Fibroblast of lung (primary cell): ENCODE data around the gene PFDN1. TPM values are rescaled to one million over a fixed set of nuclear protein-coding genes. Genes with fewer than 3 reads are reported as not detected.

Experiments
- DNase-seq, 2 donors: peaks; one replicate each; pipeline versions ENCODE4 v3.0.0 to v3.0.0-alpha.2; 2010; ENCODE audit warnings: low read depth in 2 of 2
- H2AFZ ChIP-seq: 2 replicates; pipeline ENCODE4 v1.5.1; 2012; ENCODE audit warnings: low read length, control low read depth, inconsistent platforms
- H3K27ac ChIP-seq: 2 replicates; pipeline ENCODE4 v1.5.1; 2011; ENCODE audit warnings: low read length, control low read depth; ENCODE audit not compliant: insufficient read depth
- H3K27me3 ChIP-seq: 2 replicates; pipeline ENCODE4 v1.5.1; 2011; ENCODE audit warnings: mild to moderate bottlenecking, low read length; ENCODE audit not compliant: control insufficient read depth, insufficient read depth
- H3K36me3 ChIP-seq: 2 replicates; pipeline ENCODE4 v1.5.1; 2011; ENCODE audit warnings: low read length; ENCODE audit not compliant: control insufficient read depth, insufficient read depth
- H3K4me1 ChIP-seq: 2 replicates; pipeline ENCODE4 v1.5.1; 2011; ENCODE audit warnings: low read length; ENCODE audit not compliant: control insufficient read depth, insufficient read depth; ENCODE audit errors: extremely low read depth
- H3K4me2 ChIP-seq: 2 replicates; pipeline ENCODE4 v1.5.1; 2011; ENCODE audit warnings: low read length, control low read depth; ENCODE audit not compliant: insufficient read depth; ENCODE audit errors: extremely low read depth
- H3K4me3 ChIP-seq, 4 experiments: fragments of 200-600 bp in 1 of 4; sonication (generic) in 1 of 4; replicated peaks in 1 of 4; 2 replicates each; pipeline ENCODE4 v1.5.1; 2011 to 2016; ENCODE audit warnings: low read length in 4 of 4, low read depth in 3 of 4, mild to moderate bottlenecking in 3 of 4, control low read depth in 2 of 4, inconsistent platforms in 1 of 4, mixed read lengths in 1 of 4; ENCODE audit not compliant: insufficient read depth in 1 of 4; ENCODE audit errors: control extremely low read depth in 1 of 4
- H3K79me2 ChIP-seq: 2 replicates; pipeline ENCODE4 v1.5.1; 2012; ENCODE audit warnings: mild to moderate bottlenecking, low read length, inconsistent platforms; ENCODE audit not compliant: control insufficient read depth, insufficient read depth
- H3K9ac ChIP-seq: 2 replicates; pipeline ENCODE4 v1.5.1; 2011; ENCODE audit warnings: mild to moderate bottlenecking, low read length, control low read depth; ENCODE audit not compliant: insufficient read depth
- H3K9me3 ChIP-seq: 2 replicates; pipeline ENCODE4 v1.5.1; 2012; ENCODE audit warnings: low read depth, low read length; ENCODE audit not compliant: control insufficient read depth, insufficient read depth
- H4K20me1 ChIP-seq: 2 replicates; pipeline ENCODE4 v1.5.1; 2011; ENCODE audit warnings: low read length; ENCODE audit not compliant: control insufficient read depth, insufficient read depth; ENCODE audit errors: extremely low read depth
- CTCF ChIP-seq, 2 donors: IDR thresholded peaks in 1 of 2; conservative IDR thresholded peaks in 1 of 2; 1 replicate in 1 of 2; 2 replicates in 1 of 2; pipeline ENCODE4 v1.5.1; 2011 to 2012; ENCODE audit warnings: low read length in 2 of 2, control low read depth in 1 of 2, inconsistent platforms in 1 of 2, low read depth in 1 of 2, mild to moderate bottlenecking in 1 of 2
- EZH2 ChIP-seq: IDR thresholded peaks from 2 replicates; pipeline ENCODE4 v1.5.1; 2012; ENCODE audit warnings: low read length, control low read depth, mild to moderate bottlenecking; ENCODE audit errors: missing control alignments
- polyA plus RNA-seq, 2 donors: library from polyadenylated mRNA; depleted of rRNA in 1 of 2; stranded (reverse) in 1 of 2; unstranded in 1 of 2; fragments of >200 nt; gene quantifications; 2 replicates each; pipeline ENCODE4 v1.2.1, GENCODE V29; 2011 to 2012; ENCODE audit warnings: missing spikeins in 1 of 2
- total RNA-seq: library from RNA; depleted of rRNA; stranded (reverse); fragments of >200 nt; gene quantifications from 2 replicates; pipeline ENCODE4 v1.2.1, GENCODE V29; 2014

The PFDN1 gene
- total and polyA plus RNA-seq, 2 donors (not counting 1 experiment from before 2014, with no cell fraction given): 35.5 to 140 TPM

GRCh38 chr5:140236891-140237598, 65.9 kb downstream of the PFDN1 start:
- no peaks in the 10 kb centered on the region for H4K20me1 ChIP-seq
- H3K79me2 ChIP-seq: no peaks in the 10 kb centered on the region
- TF ChIP-seq EZH2 (no peak), CTCF (conservative IDR thresholded peaks at IDR 0.05 in 1 of 2, IDR thresholded peaks at IDR 0.05 in 1 of 2; ENCODE audit: low read depth in 1 of 2, low read length in 2 of 2) (no peak)
- no peak overlapping the region for H2AFZ ChIP-seq
- DNase-seq: no peak
- H3K9ac ChIP-seq: no peak overlapping the region
- H3K4me3 ChIP-seq: no peak overlapping the region
- H3K36me3 ChIP-seq: no peaks in the 10 kb centered on the region
- H3K4me1 ChIP-seq: peaks cover 14% of the 10 kb centered on the region
- H3K9me3 ChIP-seq: no peaks in the 10 kb centered on the region
- H3K27me3 ChIP-seq: no peaks in the 10 kb centered on the region
- no peak overlapping the region for H3K27ac ChIP-seq
- no peak overlapping the region for H3K4me2 ChIP-seq

- no peak for DNase-seq
- no peak overlapping the region for H2AFZ ChIP-seq
- H3K4me3 ChIP-seq: no peak overlapping the region
- H3K4me1 ChIP-seq: peaks cover 4% of the 10 kb centered on the region
- H3K79me2 ChIP-seq: no peaks in the 10 kb centered on the region
- no peak overlapping the region for H3K9ac ChIP-seq
- H3K4me2 ChIP-seq: no peak overlapping the region
- H3K27ac ChIP-seq: no peak overlapping the region
- H3K36me3 ChIP-seq: no peaks in the 10 kb centered on the region
- no peaks in the 10 kb centered on the region for H3K9me3 ChIP-seq
- H3K27me3 ChIP-seq: no peaks in the 10 kb centered on the region
- TF ChIP-seq CTCF (conservative IDR thresholded peaks at IDR 0.05 in 1 of 2, IDR thresholded peaks at IDR 0.05 in 1 of 2; ENCODE audit: low read depth in 1 of 2, low read length in 2 of 2) (no peak), EZH2 (no peak)
- no peaks in the 10 kb centered on the region for H4K20me1 ChIP-seq
Observed at GRCh38 chr5:140235791-140236551, 66.9 kb downstream of the PFDN1 start.

GRCh38 chr5:140234377-140234989, 68.4 kb downstream of the PFDN1 start:
- no peaks in the 10 kb centered on the region for H3K79me2 ChIP-seq
- H3K36me3 ChIP-seq: no peaks in the 10 kb centered on the region
- no peak overlapping the region for H3K27ac ChIP-seq
- no peak overlapping the region for H3K9ac ChIP-seq
- H3K4me3 ChIP-seq: no peak overlapping the region
- H4K20me1 ChIP-seq: no peaks in the 10 kb centered on the region
- TF ChIP-seq CTCF (conservative IDR thresholded peaks at IDR 0.05 in 1 of 2, IDR thresholded peaks at IDR 0.05 in 1 of 2; ENCODE audit: low read depth in 1 of 2, low read length in 2 of 2) (no peak), EZH2 (no peak)
- no peak overlapping the region for H2AFZ ChIP-seq
- no peaks in the 10 kb centered on the region for H3K27me3 ChIP-seq
- H3K9me3 ChIP-seq: no peaks in the 10 kb centered on the region
- DNase-seq: no peak
- H3K4me2 ChIP-seq: no peak overlapping the region
- no peaks in the 10 kb centered on the region for H3K4me1 ChIP-seq
